Esophagus muscularis mucosa (tissue), 3 donors: Measurements from ENCODE around the gene NRF1.

Experiments
- CTCF ChIP-seq, 3 experiments: fragments of 200-600 bp in 2 of 3; fragments of 450-650 bp in 1 of 3; sonication (generic) in 2 of 3; IDR thresholded peaks; one replicate each; pipeline ENCODE4 v1.5.1; 2017 to 2019; ENCODE audit warnings: antibody characterized with exemption in 3 of 3, mild to moderate bottlenecking in 2 of 3, moderate library complexity in 1 of 3
- POLR2A ChIP-seq: fragments of 450-650 bp; IDR thresholded peaks from one replicate; pipeline ENCODE4 v1.6.1; 2017; ENCODE audit warnings: antibody characterized with exemption, moderate library complexity, mild to moderate bottlenecking, low read depth
- POLR2AphosphoS5 ChIP-seq, 2 donors: sonication (generic); formaldehyde crosslinking; IDR thresholded peaks; one replicate each; pipeline ENCODE4 v1.6.1; 2017; ENCODE audit warnings: antibody characterized with exemption in 2 of 2

GRCh38 chr7:129680400-129680799 lies 68.9 kb downstream of the NRF1 start:
- TF ChIP-seq CTCF (IDR thresholded peaks at IDR 0.05): no peak
- TF ChIP-seq POLR2A: no peak
- no peak for TF ChIP-seq POLR2AphosphoS5 (IDR thresholded peaks at IDR 0.05)
